Spleen (tissue), 11 donors: ENCODE measurements around the gene ZNF362. TPM values are rescaled to one million over a fixed set of nuclear protein-coding genes. Genes with fewer than 3 reads are reported as not detected.
A peak's percentile ranks its signal among the peaks of the same experiment; 100 is the strongest.

ENCODE experiments used
- DNase-seq: peaks from one replicate; pipeline ENCODE4 v3.0.0-alpha.2; 2020
- H3K27ac ChIP-seq, 8 donors: fragments of 200-600 bp; sonication (generic) in 7 of 8; 1 replicate in 4 of 8; 2 replicates in 4 of 8; pipeline versions ENCODE4 v1.5.0 to v1.8.0; 2016 to 2021; ENCODE audit warnings: inconsistent platforms in 4 of 8, mild to moderate bottlenecking in 4 of 8, moderate library complexity in 1 of 8
- H3K27me3 ChIP-seq, 7 donors: fragments of 200-600 bp; sonication (generic) in 6 of 7; replicated peaks in 1 of 7; 1 replicate in 4 of 7; 2 replicates in 3 of 7; pipeline versions ENCODE4 v1.5.0 to v1.8.0; 2016 to 2021; ENCODE audit warnings: inconsistent platforms in 3 of 7, mild to moderate bottlenecking in 1 of 7
- H3K36me3 ChIP-seq, 6 donors: fragments of 200-600 bp; sonication (generic) in 5 of 6; 1 replicate in 4 of 6; 2 replicates in 2 of 6; pipeline versions ENCODE4 v1.5.0 to v1.8.0; 2016 to 2021; ENCODE audit warnings: inconsistent platforms in 2 of 6
- H3K4me1 ChIP-seq, 6 donors: fragments of 200-600 bp; sonication (generic) in 5 of 6; 1 replicate in 3 of 6; 2 replicates in 3 of 6; pipeline versions ENCODE4 v1.5.0 to v1.8.0; 2016 to 2021; ENCODE audit warnings: inconsistent platforms in 3 of 6
- H3K4me3 ChIP-seq, 8 donors: fragments of 200-600 bp; sonication (generic) in 7 of 8; 1 replicate in 4 of 8; 2 replicates in 4 of 8; pipeline versions ENCODE4 v1.5.0 to v1.8.0; 2016 to 2021; ENCODE audit warnings: inconsistent platforms in 4 of 8, mild to moderate bottlenecking in 4 of 8, moderate library complexity in 2 of 8
- H3K9me3 ChIP-seq, 8 donors: fragments of 200-600 bp; sonication (generic) in 7 of 8; 1 replicate in 4 of 8; 2 replicates in 4 of 8; pipeline versions ENCODE4 v1.5.0 to v1.8.0; 2016 to 2021; ENCODE audit warnings: inconsistent platforms in 4 of 8
- POLR2A ChIP-seq, 3 donors: fragments of 450-650 bp; IDR thresholded peaks; one replicate each; pipeline ENCODE4 v1.5.1; 2017; ENCODE audit warnings: antibody characterized with exemption in 3 of 3, mild to moderate bottlenecking in 1 of 3
- POLR2AphosphoS5 ChIP-seq, 3 donors: sonication (generic); formaldehyde crosslinking; IDR thresholded peaks; one replicate each; pipeline ENCODE4 v1.5.1; 2017; ENCODE audit warnings: antibody characterized with exemption in 3 of 3
- WGBS, 5 donors: extraction: QIAGEN DNeasy Blood & Tissue Kit in 3 of 5; methylation state at CpG; one replicate each; pipeline versions ENCODE4 v1.1.5 to v1.1.7; 2013 to 2018; 5-methylcytosine and 5-hydroxymethylcytosine counted together
- intact Hi-C: fragments of 100-400 bp; cut with DNase I; formaldehyde crosslinking; loops from one replicate; pipeline ENCODE4 v1.15.0; 2023; ENCODE audit warnings: low total_unique reads
- polyA plus RNA-seq, 3 donors: library from polyadenylated mRNA; stranded (reverse); fragments of 200-250 nt; gene quantifications; one replicate each; pipeline ENCODE4 v1.2.1, GENCODE V29; 2013
- total RNA-seq, 7 donors: library from RNA; depleted of rRNA in 3 of 7; stranded (reverse); fragments of >200 nt in 3 of 7; fragmentation: NEBNext Ultra II Directional in 4 of 7; extraction: Animal tissue kit (Norgen Biotek cat#: 25700) in 4 of 7; gene quantifications; one replicate each; pipeline versions ENCODE4 v1.1.0 to v1.2.1, GENCODE V29; 2016 to 2021
- TF ChIP-seq, protein P1 (sequence below), 11 experiments: fragments of 200-600 bp in 7 of 11; fragments of 450-650 bp in 4 of 11; sonication (generic) in 4 of 11; IDR thresholded peaks in 8 of 11; conservative IDR thresholded peaks in 3 of 11; 1 replicate in 7 of 11; 2 replicates in 4 of 11; pipeline versions ENCODE4 v1.4.0 to v1.8.0; 2016 to 2021; ENCODE audit warnings: antibody characterized with exemption in 11 of 11, inconsistent platforms in 4 of 11, mild to moderate bottlenecking in 1 of 11
- donor health status: healthy with polysubstance abuse.
- donor health status: DM: no; HTN: no; CAD: no; lungs with moderate emphysema.
- donor health status: DM: no; HTN: no; CAD: no.
- donor health status: Bipolar disorder and iron deficiency.
- donor health status: healthy.
- donor health status: DM: no; HTN: no; CAD: no.
- donor health status: DM: yes; HTN: yes; CAD: no.

Gene ZNF362
- total and polyA plus RNA-seq, 10 donors, result 8.7 to 47.0 (median 24.8) TPM

DNA sequence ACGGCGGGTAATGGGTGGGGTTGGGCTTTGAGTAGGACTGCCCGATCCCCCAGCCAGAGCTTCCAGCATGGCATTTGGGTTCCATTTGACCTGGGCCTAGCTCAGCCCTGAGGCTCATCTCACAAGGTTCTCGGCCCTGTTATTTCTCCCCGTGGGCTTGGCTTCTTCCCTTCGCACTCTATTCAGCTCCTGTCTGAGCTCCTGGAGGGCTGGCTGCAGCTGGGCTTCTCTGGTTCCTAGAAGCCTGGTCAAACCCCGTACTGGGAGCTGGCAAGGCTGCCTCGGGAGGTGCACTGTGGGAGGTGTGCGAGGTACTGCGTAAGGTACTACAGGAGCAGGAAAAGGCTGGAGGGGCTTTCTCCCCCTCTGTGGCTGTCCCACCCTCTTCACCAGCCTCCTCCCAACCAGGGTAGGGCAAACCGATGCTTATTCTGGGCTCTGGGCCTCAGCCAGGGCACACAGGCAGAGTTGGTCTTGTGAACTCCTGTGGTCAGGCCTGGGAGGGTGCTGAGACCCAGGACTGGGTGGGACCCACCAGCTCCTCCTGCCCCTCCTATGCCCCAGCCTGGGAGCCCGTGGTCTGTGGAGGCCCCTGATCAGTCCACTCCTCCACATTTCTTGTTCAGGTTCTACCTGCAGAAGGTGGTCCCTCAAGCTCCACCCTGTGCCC is 63.8 kb downstream of the ZNF362 start:
- DNase-seq, result peak; percentile 71
- intact Hi-C loops, result no loop called here
- Histone ChIP-seq H3K36me3 (peaks cover 2 to 41% (median 26%) of the 10 kb centered on the region in 6 donors), H3K27ac (peak overlapping the region in 2 of 8 donors; percentile 12 to 24), H3K27me3 (no peaks in the 10 kb centered on the region), H3K4me3 (no peak overlapping the region), H3K4me1 (peaks cover 0 to 10% (median 0%) of the 10 kb centered on the region in 6 donors), H3K9me3 (no peaks in the 10 kb centered on the region)
- WGBS, 5 donors, result 81 to 89% (median 84%) methylated on average over 10 to 12 of the region's 12 CpGs
- TF ChIP-seq, protein P1, sequence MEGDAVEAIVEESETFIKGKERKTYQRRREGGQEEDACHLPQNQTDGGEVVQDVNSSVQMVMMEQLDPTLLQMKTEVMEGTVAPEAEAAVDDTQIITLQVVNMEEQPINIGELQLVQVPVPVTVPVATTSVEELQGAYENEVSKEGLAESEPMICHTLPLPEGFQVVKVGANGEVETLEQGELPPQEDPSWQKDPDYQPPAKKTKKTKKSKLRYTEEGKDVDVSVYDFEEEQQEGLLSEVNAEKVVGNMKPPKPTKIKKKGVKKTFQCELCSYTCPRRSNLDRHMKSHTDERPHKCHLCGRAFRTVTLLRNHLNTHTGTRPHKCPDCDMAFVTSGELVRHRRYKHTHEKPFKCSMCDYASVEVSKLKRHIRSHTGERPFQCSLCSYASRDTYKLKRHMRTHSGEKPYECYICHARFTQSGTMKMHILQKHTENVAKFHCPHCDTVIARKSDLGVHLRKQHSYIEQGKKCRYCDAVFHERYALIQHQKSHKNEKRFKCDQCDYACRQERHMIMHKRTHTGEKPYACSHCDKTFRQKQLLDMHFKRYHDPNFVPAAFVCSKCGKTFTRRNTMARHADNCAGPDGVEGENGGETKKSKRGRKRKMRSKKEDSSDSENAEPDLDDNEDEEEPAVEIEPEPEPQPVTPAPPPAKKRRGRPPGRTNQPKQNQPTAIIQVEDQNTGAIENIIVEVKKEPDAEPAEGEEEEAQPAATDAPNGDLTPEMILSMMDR (IDR thresholded peaks at IDR 0.05 in 8 of 11, conservative IDR thresholded peaks at IDR 0.05 in 3 of 11), result no peak
- TF ChIP-seq POLR2AphosphoS5 (IDR thresholded peaks at IDR 0.05), result peak; percentile 6 to 72 (median 17)

DNA sequence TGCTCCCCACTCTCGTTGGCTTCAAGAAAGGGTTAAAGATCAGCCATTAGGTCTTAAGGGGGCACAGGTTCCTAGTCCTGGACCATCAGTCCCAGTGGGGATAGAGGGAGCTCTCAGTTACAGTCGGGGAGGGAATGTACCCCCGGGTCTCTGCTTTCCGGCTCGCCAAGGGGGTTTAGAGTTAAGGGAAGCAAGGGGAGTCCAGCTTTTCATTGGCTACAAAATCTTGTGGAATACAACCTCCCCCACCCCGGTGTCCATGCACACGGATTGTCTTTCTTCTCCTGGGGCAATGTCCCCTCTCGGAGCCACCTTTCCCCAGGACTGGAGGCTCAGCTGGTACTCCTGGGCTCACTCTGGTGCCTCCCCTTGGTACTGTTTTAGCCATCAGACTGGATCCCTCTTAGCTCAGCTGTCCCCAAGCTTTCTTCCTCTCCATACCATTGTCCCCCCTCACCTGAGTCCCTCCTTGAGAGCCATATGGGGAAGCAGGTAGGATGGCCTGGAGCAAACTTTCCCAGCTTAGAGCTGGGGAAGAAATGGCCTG is 64.4 kb downstream of the ZNF362 start, which contains the start of gene A3GALT2:
A3GALT2 (minus strand) TSS at position 480 of the 547 bp plus-strand sequence; CDS start at position 480, 0 bp downstream.
- Histone ChIP-seq H3K9me3 (no peaks in the 10 kb centered on the region), H3K36me3 (peaks cover 2 to 47% (median 32%) of the 10 kb centered on the region in 6 donors), H3K27ac (peak within 1 kb of the TSS in 2 of 8 donors; percentile 24 to 99), H3K4me3 (no peak within 1 kb of the TSS), H3K4me1 (peaks cover 0 to 17% (median 4%) of the 10 kb centered on the region in 6 donors), H3K27me3 (no peaks in the 10 kb centered on the region)
- peak; percentile 44 for DNase-seq
- TF ChIP-seq, protein P1 (IDR thresholded peaks at IDR 0.05 in 8 of 11, conservative IDR thresholded peaks at IDR 0.05 in 3 of 11), result no peak
- no peak for TF ChIP-seq POLR2A (IDR thresholded peaks at IDR 0.05)
- TF ChIP-seq POLR2AphosphoS5 (IDR thresholded peaks at IDR 0.05), result no peak
- WGBS, 5 donors, result 65 to 85% (median 79%) methylated on average over 8 of the region's 8 CpGs
- intact Hi-C loops, result no loop called here

DNA sequence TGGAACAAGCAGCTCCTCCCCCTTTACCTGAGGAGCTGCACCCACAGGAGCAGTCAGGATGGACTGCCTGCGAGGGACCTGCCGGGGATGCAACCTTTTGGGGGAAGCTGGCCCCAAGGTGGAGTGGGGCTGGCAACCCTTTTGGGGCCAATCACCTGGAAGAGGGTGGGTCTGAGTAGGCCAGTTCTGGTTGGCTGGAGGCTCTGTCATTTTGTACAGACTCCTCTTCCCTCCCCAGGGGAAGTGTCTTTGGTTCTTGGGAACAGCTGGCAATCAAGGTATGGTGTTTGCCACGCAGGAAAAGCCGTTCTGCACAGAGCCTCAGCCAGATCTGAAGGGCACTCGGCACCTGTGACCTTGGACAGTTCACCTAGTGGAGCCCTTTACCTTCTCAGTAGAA is 64.9 kb downstream of the ZNF362 start:
- Histone ChIP-seq H3K4me3 (no peak overlapping the region), H3K27me3 (no peaks in the 10 kb centered on the region), H3K4me1 (peaks cover 0 to 21% (median 8%) of the 10 kb centered on the region in 6 donors), H3K9me3 (no peaks in the 10 kb centered on the region), H3K27ac (peak overlapping the region in 1 of 8 donors; percentile 5), H3K36me3 (peaks cover 2 to 52% (median 37%) of the 10 kb centered on the region in 6 donors)
- 78 to 86% (median 82%) methylated on average over 5 of the region's 5 CpGs for WGBS, 5 donors
- intact Hi-C loops, result no loop called here
- peak; percentile 51 for DNase-seq
- TF ChIP-seq, protein P1 (IDR thresholded peaks at IDR 0.05 in 8 of 11, conservative IDR thresholded peaks at IDR 0.05 in 3 of 11), result no peak
- TF ChIP-seq POLR2AphosphoS5 (IDR thresholded peaks at IDR 0.05), result peak; percentile 63 to 77 (median 67)

DNA sequence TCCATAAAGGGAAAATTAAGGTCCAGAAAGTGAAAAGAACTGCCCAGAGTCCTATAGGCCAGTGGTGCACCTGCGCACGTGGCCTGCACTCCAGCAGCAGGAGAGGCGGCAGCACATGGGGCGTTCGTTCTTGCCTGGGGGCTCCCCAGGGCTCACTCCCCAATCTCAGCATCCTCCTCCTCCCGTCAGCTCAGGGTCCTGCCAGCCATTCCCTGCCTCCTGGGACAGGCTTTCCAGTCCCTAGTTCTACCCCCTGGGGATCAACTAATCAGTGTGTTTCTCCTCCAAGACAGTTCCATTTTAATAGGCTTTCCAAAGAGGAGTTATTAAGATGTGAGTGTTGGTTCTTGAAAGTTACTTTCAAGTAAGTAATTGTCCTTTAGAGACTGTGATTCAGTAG is 65.8 kb downstream of the ZNF362 start:
- Histone ChIP-seq H3K36me3 (peaks cover 2 to 61% (median 46%) of the 10 kb centered on the region in 6 donors), H3K27ac (peak overlapping the region in 1 of 8 donors; percentile 99), H3K27me3 (no peaks in the 10 kb centered on the region), H3K9me3 (no peaks in the 10 kb centered on the region), H3K4me3 (no peak overlapping the region), H3K4me1 (peaks cover 0 to 31% (median 15%) of the 10 kb centered on the region in 6 donors)
- TF ChIP-seq POLR2AphosphoS5 (IDR thresholded peaks at IDR 0.05), result peak; percentile 32 to 70 (median 38)
- TF ChIP-seq, protein P1 (IDR thresholded peaks at IDR 0.05 in 8 of 11, conservative IDR thresholded peaks at IDR 0.05 in 3 of 11), result no peak
- WGBS, 5 donors, result 89 to 97% (median 93%) methylated on average over 4 to 6 of the region's 6 CpGs
- DNase-seq, result peak; percentile 65
- intact Hi-C loops, result no loop called here
